Lung (tissue), 12 donors: Measurements from ENCODE around the gene MMADHC. TPM values are rescaled to one million over a fixed set of nuclear protein-coding genes. Genes with fewer than 3 reads are reported as not detected.

Experiments used
- ATAC-seq: fragments of 200-7000 bp; cut with Tn5 transposase; one replicate; pipeline ENCODE4 v1.9.1; 2020; ENCODE audit warnings: moderate number of reproducible peaks; ENCODE audit not compliant: insufficient read depth, low FRiP score
- DNase-seq, 3 donors: peaks; one replicate each; pipeline ENCODE4 v3.0.0-alpha.2; 2013 to 2017
- H3K27ac ChIP-seq, 2 donors: one replicate each; pipeline ENCODE4 v1.5.1; 2013; ENCODE audit warnings: mild to moderate bottlenecking in 2 of 2, moderate library complexity in 2 of 2, control low read depth in 1 of 2, inconsistent platforms in 1 of 2, low read depth in 1 of 2, low read length in 1 of 2
- H3K27me3 ChIP-seq, 3 donors: one replicate each; pipeline ENCODE4 v1.5.1; 2013; ENCODE audit warnings: low read length in 2 of 3; ENCODE audit not compliant: control insufficient read depth in 3 of 3, insufficient read depth in 3 of 3
- H3K36me3 ChIP-seq, 4 donors: one replicate each; pipeline ENCODE4 v1.5.1; 2013; ENCODE audit warnings: low read length in 4 of 4, mild to moderate bottlenecking in 1 of 4, moderate library complexity in 1 of 4; ENCODE audit not compliant: control insufficient read depth in 4 of 4, insufficient read depth in 4 of 4
- H3K4me1 ChIP-seq, 5 donors: one replicate each; pipeline ENCODE4 v1.5.1; 2013; ENCODE audit warnings: low read length in 5 of 5, mild to moderate bottlenecking in 2 of 5, moderate library complexity in 1 of 5; ENCODE audit not compliant: control insufficient read depth in 5 of 5, insufficient read depth in 5 of 5
- H3K4me3 ChIP-seq: one replicate; pipeline ENCODE4 v1.5.1; 2013; ENCODE audit warnings: mild to moderate bottlenecking, control low read depth, moderate library complexity
- H3K9ac ChIP-seq, 2 donors: one replicate each; pipeline ENCODE4 v1.5.1; 2013; ENCODE audit warnings: low read length in 2 of 2, control low read depth in 1 of 2; ENCODE audit not compliant: insufficient read depth in 1 of 2
- H3K9me3 ChIP-seq, 4 donors: one replicate each; pipeline ENCODE4 v1.5.1; 2013; ENCODE audit warnings: low read length in 3 of 4, mild to moderate bottlenecking in 1 of 4, moderate library complexity in 1 of 4; ENCODE audit not compliant: control insufficient read depth in 4 of 4, insufficient read depth in 3 of 4
- WGBS, 2 donors: extraction: QIAGEN DNeasy Blood & Tissue Kit; methylation state at CpG; one replicate each; pipeline ENCODE4 v1.1.7; 2013; 5-methylcytosine and 5-hydroxymethylcytosine counted together
- polyA plus RNA-seq, 2 donors: library from polyadenylated mRNA; stranded (reverse); fragments of 200-250 nt; gene quantifications; one replicate each; pipeline ENCODE4 v1.2.1, GENCODE V29; 2013
- total RNA-seq, 2 donors: library from RNA; depleted of rRNA in 1 of 2; stranded (reverse); fragments of >200 nt in 1 of 2; gene quantifications; one replicate each; pipeline ENCODE4 v1.2.1, GENCODE V29; 2014 to 2021
- TF ChIP-seq, protein P1 (sequence below): IDR thresholded peaks from 2 replicates; pipeline ENCODE4 v1.5.1; 2012; ENCODE audit warnings: mild to moderate bottlenecking; ENCODE audit errors: control extremely low read depth, extremely low read depth
- donor health status: control.
- donor health status: control.
- donor health status: Bipolar disorder and iron deficiency.
- donor health status: healthy.
- donor health status: DM: yes; HTN: yes; CAD: no.

The MMADHC gene
- total and polyA plus RNA-seq, 4 donors: 34.1 to 101 (median 78.7) TPM

DNA sequence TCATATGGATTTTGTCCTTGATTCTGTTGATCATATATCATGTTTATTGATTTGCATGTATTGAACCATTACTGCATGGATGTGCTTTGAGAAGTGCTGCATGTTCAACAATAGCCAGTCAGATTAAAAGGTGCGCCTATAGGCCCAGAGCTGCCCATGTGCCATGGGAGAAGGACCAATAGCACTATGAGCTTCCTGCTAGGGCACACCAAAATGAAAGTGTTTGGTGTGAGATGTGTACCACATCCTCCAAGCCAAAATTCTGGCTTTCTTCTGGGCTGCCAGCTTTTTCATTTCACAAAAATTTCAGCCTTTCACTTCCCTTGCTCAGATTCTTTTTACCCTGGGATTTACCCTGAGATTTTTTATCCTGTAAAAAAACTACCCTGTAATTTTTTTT lies 34.8 kb upstream of the MMADHC start:
- H3K27ac ChIP-seq: no peak overlapping the region
- WGBS, 2 donors: 91 to 99% methylated on average over 1 of the region's 1 CpG
- peaks cover 0 to 2% (median 0%) of the 10 kb centered on the region in 5 donors for H3K4me1 ChIP-seq
- H3K9ac ChIP-seq: no peak overlapping the region
- no peaks in the 10 kb centered on the region for H3K36me3 ChIP-seq
- no peaks in the 10 kb centered on the region for H3K9me3 ChIP-seq
- H3K27me3 ChIP-seq: no peaks in the 10 kb centered on the region
- ATAC-seq (no peak), DNase-seq (no peak)
- no peak overlapping the region for H3K4me3 ChIP-seq
- TF ChIP-seq, protein P1, sequence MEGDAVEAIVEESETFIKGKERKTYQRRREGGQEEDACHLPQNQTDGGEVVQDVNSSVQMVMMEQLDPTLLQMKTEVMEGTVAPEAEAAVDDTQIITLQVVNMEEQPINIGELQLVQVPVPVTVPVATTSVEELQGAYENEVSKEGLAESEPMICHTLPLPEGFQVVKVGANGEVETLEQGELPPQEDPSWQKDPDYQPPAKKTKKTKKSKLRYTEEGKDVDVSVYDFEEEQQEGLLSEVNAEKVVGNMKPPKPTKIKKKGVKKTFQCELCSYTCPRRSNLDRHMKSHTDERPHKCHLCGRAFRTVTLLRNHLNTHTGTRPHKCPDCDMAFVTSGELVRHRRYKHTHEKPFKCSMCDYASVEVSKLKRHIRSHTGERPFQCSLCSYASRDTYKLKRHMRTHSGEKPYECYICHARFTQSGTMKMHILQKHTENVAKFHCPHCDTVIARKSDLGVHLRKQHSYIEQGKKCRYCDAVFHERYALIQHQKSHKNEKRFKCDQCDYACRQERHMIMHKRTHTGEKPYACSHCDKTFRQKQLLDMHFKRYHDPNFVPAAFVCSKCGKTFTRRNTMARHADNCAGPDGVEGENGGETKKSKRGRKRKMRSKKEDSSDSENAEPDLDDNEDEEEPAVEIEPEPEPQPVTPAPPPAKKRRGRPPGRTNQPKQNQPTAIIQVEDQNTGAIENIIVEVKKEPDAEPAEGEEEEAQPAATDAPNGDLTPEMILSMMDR: no peak

DNA sequence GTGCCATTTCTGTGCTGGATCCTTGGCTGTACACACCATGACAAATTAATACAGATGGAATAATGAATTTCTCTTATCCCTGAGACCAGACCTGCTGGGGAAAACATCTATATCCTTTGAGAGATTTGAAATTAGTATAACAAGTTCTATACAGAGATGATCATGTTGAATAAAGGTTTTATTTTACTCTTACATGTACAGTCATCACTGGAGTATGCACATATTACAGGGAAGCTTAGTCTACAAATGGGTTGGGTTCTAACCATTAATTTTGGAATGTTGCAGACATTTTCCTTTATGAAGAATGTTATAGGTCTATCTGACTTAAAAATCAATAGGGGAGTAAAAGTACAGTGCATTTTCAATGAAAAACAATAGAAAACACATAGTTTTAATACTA lies 29.9 kb upstream of the MMADHC start:
- Histone ChIP-seq H3K27me3 (no peaks in the 10 kb centered on the region), H3K9me3 (no peaks in the 10 kb centered on the region), H3K4me1 (peaks cover 0 to 9% (median 1%) of the 10 kb centered on the region in 5 donors), H3K27ac (no peak overlapping the region), H3K36me3 (no peaks in the 10 kb centered on the region), H3K4me3 (no peak overlapping the region), H3K9ac (no peak overlapping the region)
- no peak for DNase-seq
- no peak for ATAC-seq
- TF ChIP-seq, protein P1: no peak

DNA sequence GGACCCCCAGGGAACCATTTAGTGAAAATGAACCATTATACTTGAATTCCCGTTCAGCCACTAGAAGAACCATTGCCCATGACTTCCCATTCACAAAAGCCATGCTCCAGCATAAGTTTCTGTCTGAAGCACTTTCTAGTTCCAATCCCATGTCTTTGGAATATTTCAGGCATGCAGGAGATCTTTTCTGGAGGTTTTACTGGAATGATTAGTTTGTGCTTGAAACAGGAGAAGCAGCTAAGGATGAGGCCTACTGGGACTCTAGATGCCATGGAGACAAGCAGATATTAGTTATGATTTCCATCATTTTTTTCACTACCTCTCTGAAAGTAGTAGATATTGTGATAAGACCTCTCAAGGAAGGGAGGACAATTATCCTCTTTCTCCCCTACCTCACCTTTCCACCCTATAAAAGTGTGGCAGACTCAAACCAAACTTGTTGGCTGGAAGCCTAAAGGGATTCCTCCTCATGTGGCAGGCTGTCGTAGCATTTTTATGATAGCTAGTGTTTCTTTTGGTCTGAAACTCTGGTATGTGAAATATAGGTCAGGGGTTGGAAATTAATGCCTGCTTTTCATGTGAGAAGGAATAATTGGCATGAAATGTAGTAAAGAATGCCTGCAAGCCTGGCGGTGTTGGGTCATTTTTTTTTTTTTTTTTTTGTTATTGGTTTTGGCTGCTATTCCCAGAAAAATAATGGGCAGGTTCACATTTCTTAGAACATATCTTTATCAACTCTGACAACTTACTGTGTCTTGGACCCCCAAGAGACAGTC lies 29.3 kb upstream of the MMADHC start:
- Histone ChIP-seq H3K36me3 (no peaks in the 10 kb centered on the region), H3K4me1 (peaks cover 0 to 16% (median 7%) of the 10 kb centered on the region in 5 donors), H3K4me3 (no peak overlapping the region), H3K9me3 (no peaks in the 10 kb centered on the region), H3K27ac (no peak overlapping the region), H3K9ac (no peak overlapping the region), H3K27me3 (no peaks in the 10 kb centered on the region)
- DNase-seq: no peak
- ATAC-seq: no peak
- TF ChIP-seq, protein P1: no peak
- 87 to 88% methylated on average over 3 of the region's 3 CpGs for WGBS, 2 donors
